NCI-H2196 (cell line): ENCODE measurements around the gene KDELR3.

Source experiments
- DNase-seq: peaks from one replicate; lab custom pipeline; 2025; ENCODE audit not compliant: unreplicated experiment; lab: John Stamatoyannopoulos, UW

Gene KDELR3

DNA sequence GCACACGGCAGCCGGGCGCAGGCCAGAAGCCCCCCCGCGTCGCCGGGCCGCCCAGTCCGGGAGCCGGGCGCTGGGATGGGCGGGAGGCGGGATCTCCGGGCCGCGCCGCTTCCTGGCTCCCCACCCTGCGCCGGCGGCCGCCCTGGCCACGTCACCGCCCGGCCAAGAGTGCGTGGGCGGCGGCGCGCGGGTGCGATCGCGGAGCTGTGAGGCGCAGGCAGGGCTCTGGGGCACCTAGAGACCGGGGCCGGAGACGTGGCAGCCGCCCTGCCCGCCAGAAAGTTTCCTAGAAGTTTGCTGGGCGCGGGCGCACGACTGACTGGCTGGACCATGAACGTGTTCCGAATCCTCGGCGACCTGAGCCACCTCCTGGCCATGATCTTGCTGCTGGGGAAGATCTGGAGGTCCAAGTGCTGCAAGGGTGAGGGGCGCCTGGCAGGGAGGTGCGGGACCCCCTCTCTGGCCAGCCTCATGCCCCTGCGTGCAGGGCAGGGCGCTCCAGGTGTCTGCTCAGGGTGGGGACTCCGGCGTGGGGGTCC is at the start of gene KDELR3:
Gene KDELR3 (plus strand): TSS at position 193 of the 539 bp plus-strand sequence. CDS start 138 bp downstream, at position 331.
- DNase-seq = no peak

DNA sequence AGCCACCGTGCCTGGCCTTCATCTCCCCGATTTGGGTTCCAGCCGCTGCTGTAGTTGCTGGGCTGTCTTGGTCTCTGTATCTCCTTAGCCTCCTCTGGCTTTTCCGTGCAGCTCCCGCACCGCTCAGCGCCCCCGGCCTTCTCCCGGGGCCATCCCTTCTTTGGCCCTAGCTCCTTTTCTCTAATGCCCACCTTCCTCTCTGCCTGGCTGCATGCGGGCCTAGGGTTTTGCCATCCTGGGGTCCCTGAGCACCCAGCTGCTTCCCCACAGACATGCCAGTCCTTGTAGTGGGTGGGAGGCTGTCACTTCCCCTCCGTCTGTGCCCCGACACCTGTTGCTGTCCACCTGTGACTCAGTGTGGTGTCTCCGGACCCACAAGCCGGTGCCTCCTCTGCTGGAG is 49.3 kb upstream of the KDELR3 start:
- no peak for DNase-seq

DNA sequence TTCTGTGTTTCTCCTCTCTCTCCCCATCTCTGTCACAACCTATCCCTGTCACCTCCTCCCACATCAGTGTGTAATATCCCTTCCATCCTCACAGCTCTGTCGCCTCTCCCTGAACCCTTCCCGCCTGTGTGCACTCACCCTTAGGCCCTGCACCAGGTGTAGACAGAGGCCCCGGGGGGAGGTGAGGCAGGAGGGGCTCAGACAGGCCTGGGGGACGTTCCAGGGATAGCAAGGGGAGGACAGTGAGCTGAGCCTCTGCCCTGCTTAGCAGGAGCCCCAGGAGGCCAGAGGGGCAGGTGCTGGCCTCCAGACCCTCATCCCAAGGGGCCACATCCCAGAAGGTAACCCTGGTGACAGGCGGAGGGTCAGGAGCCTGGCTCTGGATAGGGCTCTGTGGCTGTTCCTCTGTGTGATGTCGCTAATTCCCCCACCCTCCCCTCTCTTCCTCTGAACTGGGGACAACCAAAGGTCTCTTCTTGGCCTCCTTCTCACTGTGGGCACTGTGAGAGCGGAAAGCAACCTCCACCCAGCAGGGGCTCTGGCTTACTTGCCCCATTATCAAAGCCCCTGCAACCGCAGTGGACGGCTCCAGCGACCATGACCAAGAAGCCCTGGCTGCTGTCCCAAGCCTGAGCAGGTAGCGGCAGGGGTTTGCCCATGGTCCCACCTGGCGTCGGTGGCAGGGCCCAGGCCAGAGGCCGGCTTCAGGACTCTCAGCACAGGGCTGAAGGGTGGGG is 48.6 kb upstream of the KDELR3 start:
- no peak for DNase-seq

DNA sequence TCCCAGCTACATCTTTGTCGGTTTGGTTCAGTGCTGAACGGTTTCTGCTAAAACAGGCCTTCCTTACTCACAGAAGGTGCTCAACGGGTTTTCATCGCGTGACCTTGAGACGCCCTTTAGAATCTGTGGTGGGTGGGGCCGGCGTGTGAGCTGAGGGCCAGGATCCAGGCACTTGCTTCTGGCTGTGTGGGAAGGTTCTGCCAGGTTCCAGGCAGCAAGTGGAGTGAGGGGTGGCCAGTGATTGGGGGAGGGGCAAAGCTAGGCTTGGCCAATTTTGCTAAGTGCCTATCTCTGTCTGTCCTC is 48.1 kb upstream of the KDELR3 start:
- no peak for DNase-seq

DNA sequence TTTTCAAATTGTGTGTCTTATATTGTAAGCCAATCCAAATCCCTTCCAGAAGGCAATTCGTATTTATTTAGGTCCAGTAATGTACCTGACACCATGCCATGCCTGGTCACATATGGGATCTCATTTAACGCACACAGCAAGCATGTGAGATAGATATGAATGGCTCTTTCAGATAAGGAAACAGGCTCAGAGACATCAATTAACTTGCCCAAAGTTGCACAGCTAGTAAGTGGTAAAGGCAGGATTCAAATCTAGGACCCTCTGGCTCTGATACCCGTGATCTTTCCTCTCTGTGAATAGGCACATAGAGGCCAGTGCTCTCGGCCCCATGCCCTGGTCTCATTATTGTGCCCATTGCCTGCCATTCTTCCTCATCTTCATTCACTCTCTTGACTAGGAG is 47.2 kb upstream of the KDELR3 start:
- DNase-seq = no peak

DNA sequence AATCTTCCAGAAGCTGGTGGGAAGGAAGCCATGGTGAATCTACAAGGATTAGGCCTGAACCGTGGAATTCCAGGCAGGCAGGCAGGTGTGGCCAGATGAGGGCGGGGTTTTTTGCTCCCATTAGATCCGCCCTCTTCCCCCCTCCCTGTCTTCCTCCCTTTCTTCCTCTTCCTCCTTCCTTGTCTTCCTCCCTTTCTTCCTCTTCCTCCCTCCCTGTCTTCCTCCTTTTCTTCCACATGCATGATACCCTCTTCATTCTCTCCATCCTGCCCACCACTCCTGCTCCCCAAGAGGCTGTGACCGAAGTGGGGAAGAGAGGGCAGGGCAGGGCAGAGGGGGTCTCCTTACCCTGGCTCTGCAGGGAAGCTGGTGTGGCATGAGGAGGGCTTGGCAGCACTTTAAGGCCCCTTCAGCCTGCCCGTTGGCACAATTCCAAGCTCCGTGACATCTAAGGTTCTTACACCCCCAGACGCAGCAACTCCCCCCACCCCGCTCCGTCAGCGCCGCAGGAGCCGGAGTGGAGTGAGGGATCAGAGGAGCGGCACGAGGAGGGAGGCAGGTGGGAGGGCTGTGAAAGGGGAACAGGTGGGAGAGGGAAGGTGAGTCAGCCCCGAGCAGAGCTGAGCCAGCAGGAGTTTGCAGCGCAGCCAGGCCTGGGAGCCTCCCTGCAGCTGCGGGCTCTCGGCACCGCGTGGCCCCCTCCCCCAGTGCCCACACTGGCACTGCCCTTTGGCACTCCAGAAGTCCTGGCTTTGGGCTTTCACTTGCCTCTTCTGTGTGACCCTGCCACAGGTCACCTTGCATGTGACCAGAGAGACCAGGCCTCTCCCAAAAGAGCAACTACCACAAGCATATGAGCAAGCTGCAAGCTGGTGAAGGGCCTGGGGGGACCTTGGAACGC is 45.0 kb upstream of the KDELR3 start:
- no peak for DNase-seq

DNA sequence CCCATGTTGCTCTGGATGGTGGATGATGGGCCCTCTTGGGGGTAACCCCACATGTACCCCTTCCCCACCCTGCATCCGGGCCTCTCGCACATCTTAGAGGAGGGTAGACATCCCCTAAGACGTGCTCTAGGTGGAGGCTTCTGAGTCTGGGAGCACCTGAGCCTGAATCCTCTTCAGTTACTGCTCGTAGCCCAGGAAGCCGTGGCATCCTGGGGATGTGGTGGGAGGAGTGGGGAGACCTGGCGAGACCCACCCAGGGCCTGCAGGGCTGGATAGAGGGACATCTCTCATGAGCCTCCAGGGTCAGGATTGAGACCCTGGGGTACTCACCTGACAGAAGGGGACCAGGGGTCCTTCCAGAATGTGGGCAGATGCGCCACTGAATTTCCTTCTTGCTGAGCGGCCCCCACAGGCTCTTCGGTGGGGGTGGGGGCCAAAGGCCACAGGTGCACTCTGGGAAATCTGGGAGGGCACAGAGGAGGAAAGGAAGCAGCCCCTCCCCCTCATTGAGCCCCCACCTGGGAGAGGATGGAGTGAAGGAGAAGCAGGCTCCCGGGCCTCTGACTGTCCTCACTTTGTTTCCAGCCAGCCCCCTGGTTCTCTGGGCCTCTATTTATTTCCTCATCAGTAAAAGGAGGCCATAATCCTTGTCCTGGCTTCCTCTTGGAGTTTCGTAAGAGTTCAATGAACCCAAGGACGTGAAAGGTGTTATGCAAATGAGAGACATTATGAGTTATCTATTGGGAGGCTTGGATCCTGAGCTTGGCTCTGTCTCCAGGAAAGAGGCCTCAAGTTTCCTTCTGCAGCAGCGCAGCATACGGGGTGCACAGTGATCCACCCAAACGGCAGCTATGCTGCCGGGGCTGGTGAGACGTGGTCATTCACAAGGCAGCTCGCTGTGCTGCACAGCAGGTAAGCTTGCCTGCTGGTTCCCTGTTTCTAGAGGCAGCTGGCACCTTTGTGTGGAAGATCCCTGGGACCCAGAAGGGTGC is 44.1 kb upstream of the KDELR3 start:
- DNase-seq = no peak

DNA sequence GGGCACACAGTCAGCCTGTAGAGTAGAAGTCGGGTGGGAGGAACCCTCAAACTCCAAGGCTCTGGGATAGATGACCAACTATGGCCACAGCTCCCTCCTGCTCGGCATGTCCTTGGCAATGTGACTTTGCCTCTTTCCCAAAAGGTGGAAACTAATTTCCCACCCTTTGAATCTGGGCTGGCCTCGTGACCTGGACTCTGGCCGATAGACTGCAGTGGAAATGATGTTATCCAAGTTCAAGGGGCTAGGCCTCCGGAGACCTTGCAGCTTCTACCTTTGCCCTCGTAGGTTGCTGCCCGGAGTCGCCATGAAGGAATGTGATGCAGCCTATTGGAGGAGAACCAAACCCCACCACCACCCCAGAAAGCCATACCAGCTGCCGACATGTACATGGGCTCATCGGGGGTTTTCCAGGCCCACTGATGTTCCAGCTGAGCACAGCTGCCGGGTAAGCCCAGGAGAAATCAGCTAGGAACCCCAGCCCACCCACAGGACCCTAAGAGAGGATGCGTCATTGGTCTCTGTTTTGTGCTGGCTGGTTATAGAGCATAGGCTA is 43.3 kb upstream of the KDELR3 start:
- no peak for DNase-seq

DNA sequence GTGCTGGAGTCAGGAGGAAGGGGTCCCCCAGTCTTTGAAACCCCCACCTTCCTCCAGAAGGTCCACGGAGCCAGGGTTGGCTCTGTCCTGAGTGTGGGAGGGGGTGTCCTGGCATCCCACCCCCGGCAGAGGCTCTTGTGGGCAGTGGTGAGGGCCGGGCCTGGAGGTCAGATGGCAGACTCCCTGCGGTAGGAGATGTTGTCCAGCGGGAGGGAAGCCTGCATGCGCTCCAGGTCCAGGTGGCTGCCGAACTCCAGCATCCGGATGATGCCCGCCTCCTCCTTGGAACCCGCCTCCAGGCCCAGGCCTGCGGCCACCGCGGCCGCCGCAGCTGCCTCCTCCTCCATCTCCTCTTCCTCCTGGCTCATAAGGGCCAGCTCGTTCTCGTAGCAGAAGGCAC is 41.3 kb upstream of the KDELR3 start:
- DNase-seq = no peak

DNA sequence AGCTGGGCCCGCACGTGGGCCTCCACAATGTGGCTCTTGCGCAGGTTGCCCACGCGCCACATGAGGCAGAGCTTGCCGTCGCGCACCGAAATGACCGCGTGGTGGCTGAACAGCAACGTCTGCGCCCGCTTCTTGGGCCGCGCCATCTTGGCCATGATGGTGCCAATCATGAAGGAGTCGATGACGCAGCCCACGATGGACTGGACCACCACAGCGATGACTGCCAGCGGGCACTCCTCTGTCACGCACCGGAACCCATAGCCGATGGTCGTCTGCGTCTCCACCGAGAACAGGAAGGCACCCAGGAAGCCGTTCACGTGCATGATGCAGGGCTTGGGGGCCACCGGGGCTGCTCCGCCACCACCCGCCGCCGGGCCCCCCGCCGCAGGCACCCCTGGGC is 40.4 kb upstream of the KDELR3 start:
- no peak for DNase-seq

DNA sequence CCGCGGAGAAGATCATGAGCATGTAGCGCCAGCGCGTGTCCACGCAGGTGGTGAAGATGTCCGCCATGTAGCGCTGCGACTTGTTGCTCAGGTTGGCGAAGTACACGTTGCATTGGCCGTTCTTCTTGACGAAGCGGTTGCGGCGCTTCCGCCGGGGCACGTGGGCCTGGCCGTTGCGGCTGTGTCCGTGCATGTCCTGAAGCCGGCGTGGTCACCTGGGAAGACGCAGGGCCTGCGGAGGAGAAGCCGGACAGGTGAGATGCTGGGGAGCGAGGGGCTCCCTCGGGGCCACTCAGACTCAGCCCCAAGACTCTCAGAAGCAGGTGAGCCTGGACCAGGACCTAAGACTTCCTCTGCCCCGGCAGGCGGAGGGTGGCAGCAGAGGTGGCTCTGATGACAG is 40.0 kb upstream of the KDELR3 start:
- no peak for DNase-seq

DNA sequence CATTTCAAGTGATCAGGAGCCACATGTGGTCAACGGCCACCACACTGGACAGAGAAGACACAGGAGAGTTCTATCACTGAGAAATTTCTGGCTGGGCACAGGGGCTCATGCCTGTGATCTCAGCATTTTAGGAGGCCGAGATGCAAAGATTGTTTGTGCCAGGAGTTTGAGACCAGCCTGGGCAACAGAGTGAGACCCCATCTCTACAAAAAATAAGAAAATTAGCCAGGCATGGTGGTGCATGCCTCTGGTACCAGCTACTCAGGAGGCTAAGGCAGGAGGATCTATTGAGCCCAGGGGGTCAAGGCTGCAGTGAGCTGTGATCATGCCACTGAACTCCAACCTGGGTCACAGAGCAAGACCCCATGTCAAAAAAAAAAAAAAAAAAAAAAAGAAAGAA is 39.2 kb upstream of the KDELR3 start:
- no peak for DNase-seq

DNA sequence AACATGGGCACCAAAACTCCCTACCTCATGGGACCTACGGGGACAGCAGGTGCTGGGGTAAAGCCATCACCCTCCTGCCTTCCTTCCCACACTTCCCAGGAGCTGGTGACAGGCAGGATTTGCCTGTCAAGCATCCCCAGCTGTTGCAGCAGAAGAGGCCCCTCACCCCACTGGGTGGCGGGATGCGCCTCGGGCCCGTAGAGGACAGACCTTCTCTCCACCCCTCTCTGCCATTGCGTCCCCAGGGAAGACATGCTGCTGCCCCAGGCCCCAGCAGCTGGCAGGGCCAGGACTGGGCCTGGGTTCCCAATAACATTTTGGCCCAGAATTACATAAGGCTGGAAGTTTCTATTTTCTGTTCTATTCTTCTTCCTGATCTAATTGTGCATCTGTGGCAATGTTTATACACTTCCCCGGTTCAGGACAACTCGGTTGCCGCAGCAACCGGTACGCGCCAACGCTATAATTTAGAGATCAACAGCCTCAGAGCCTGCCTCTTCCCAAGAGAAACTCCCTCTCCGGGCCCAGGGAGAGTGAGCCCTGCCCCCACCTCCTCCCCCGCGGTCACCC is 38.3 kb upstream of the KDELR3 start:
- DNase-seq = no peak

DNA sequence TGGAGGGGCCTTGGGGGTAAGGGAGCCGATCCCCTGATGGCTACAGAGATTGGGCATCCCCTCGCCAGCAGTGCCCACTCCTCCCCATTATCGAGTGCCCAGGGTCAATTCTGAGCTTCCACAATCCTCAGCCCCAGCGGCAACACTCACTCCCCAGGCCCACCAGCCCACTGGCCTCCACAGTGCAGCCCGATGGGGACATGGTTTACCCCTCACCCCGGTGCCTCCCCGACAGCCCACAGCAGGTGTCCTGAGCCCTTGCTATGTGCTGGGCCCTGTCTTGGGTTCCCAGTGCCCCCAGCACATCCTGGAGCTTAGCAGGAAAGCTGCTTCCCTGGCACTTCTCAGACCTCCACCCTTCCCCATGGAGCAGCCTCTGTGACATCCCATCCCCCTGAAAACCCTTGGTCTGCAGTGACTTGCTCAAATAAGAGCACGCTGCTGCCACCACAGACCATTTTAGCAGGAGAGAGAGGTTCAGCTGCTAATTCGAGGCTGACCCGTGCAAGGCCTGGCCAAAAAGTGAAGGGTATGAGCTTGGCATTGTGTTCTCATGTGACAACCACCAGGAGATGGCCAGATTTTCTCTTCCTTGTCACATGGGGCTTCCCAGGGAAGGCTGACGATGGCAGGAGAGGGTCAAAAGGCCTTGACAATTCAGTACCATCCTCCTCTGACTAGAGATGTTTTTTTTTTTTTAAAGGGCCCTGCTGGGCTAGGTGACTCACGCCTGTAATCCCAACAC is 36.5 kb upstream of the KDELR3 start:
- DNase-seq = no peak

DNA sequence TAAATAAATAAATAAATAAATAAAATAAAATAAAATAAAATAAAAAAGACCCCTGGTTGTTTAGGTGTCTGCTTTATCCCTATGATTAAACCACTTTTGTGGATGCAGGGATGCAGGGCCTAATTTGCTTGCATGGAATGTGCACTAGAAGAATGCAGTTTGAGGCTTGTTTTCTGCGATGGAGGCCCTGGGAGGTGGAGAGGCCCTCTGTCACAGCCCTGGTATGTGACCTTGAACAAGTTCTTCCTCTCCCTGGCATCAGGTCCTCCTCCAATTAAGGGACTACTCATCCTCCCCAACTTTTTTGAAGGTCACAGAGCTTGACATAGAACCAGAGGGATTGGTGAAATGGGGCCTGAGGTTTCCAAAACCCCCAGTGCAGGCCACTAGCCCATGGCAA is 35.6 kb upstream of the KDELR3 start:
- no peak for DNase-seq

DNA sequence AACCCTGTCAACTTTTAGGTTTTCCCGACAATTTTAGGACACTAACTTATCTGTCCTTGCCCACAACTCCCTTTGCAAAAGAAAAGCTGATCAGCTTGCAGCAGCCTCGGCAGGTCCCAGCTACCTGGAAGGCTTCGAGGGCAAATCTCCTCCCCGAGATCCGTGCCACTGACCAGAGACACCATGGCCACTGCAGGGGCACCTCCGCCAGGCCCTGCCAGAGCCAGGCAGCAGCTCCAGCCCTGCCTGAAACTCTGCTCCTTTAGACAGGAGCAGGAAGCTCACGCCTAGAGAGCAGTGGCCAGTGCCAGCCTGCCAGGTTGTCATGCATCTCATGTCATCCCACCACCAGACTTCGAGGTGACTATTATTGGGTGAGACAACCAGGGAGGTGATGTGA is 34.0 kb upstream of the KDELR3 start:
- no peak for DNase-seq

DNA sequence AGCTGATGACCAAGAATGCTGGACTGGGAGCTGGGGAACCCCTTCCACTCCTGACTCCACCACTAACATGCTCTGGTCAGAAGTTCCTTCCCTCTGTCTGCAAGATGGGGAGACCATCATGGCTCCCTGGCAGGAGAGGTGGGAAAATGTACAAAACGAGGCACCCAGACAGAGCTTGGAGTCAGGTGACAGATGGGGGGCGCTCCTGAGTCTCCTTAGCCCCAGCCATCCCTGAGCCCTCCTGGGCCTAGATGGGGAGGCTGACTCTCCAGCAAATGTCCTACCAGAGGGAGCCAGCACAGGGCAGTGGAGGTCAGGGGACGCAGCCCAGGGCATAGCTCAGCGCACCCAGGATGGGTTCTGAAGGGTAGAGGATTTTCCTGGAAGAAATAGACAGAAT is 32.9 kb upstream of the KDELR3 start:
- DNase-seq = no peak

DNA sequence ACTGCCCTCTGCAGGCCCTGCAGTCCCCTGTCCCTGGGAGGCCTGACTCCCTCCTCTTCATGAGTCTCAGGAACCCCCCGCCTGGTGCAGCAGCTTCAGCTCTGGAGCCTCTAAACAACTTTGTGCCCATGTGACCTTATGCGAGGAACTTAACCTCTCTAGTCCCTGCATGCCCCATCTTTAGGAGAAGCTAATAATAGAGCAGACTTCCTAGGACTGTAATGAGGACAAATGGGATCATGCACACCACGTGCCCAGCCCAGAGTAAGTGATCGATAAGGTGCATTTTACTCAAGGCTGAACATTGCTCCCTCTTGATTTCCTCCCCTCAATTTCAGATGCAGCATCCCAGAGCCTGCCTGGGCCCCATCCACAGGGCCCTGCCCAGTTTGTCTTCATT is 31.9 kb upstream of the KDELR3 start:
- DNase-seq = no peak

DNA sequence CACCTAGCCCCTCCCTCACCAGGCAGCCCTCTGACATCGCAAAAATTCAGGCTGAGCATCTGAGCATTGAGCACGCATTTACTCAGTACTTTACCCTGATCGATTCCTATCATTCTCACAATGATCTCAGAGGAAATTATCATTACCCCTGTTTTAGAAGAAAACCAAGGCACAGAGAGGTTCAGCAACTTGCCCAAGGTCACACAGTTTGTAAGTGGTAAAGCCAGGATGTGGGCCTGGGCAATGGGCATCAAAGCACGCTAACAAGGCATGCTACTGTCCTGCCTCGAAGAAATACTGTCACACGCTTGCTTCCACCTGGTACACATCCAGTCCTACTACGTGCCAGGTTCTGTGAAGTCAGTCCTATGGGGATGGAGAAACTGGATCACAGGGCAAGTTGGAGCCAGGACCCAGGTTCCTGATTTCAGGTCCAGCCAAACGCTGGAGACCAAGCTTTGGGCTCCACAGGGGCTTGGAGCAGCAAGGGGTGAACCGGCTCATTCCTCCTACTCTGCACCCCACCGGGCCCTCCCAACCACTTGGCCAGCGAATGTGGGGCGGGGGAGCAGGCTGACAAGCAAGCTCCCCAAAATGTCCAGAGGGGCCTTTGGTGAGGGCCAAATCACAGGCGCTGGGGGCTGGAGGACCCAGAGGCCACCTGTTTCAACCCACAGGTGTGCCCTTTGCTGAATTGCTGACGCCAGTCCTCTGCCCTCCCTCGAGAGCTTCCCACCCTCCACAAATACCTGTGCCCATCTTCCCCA is 31.1 kb upstream of the KDELR3 start:
- no peak for DNase-seq
